GM18868 (cell line): ENCODE measurements around the gene FOXN3.

Experiments
- ATAC-seq: cut with Tn5 transposase; IDR thresholded peaks from one replicate; pipeline ENCODE4 v1.9.1; 2021; ENCODE audit warnings: mild to moderate bottlenecking, moderate library complexity; ENCODE audit not compliant: unreplicated experiment

Gene FOXN3

GRCh38 chr14:89237921-89238529, 179.0 kb downstream of the FOXN3 start:
- no peak for ATAC-seq

GRCh38 chr14:89236851-89237250, 180.2 kb downstream of the FOXN3 start:
- no peak for ATAC-seq

GRCh38 chr14:89233184-89233583, 183.8 kb downstream of the FOXN3 start:
- ATAC-seq = no peak

GRCh38 chr14:89232265-89233070, 184.6 kb downstream of the FOXN3 start:
- no peak for ATAC-seq

GRCh38 chr14:89231426-89232113, 185.5 kb downstream of the FOXN3 start:
- no peak for ATAC-seq

GRCh38 chr14:89228921-89229639, 188.0 kb downstream of the FOXN3 start:
- ATAC-seq = no peak

- ATAC-seq = no peak
These were observed 189.6 kb downstream of the FOXN3 start for GRCh38 chr14:89227496-89227836.

- ATAC-seq = no peak
These were observed 190.1 kb downstream of the FOXN3 start for GRCh38 chr14:89226801-89227495.

- ATAC-seq = no peak
These were observed 191.4 kb downstream of the FOXN3 start for GRCh38 chr14:89225607-89226006.

- peak; percentile 79 for ATAC-seq
These were observed 195.8 kb downstream of the FOXN3 start for GRCh38 chr14:89221109-89221810.

GRCh38 chr14:89219051-89219450, 198.0 kb downstream of the FOXN3 start:
- no peak for ATAC-seq

- no peak for ATAC-seq
These were observed 199.1 kb downstream of the FOXN3 start for GRCh38 chr14:89217891-89218290.

- no peak for ATAC-seq
These were observed 201.5 kb downstream of the FOXN3 start for GRCh38 chr14:89215531-89215930.

- ATAC-seq = no peak
These were observed 201.9 kb downstream of the FOXN3 start for GRCh38 chr14:89215114-89215513.

- no peak for ATAC-seq
These were observed 202.6 kb downstream of the FOXN3 start for GRCh38 chr14:89214221-89214965.

- no peak for ATAC-seq
These were observed 204.4 kb downstream of the FOXN3 start for GRCh38 chr14:89212386-89213235.

- ATAC-seq = no peak
These were observed 207.5 kb downstream of the FOXN3 start for GRCh38 chr14:89209558-89209957.

GRCh38 chr14:89207925-89208328, 209.1 kb downstream of the FOXN3 start:
- ATAC-seq = no peak
